CD14-positive monocyte (primary cell): ENCODE results near the gene PLEKHG2. TPM values are rescaled to one million over a fixed set of nuclear protein-coding genes. Genes with fewer than 3 reads are reported as not detected.

ENCODE experiments used
- DNase-seq, 3 donors: peaks; one replicate each; pipeline ENCODE4 v3.0.0-alpha.2; 2011 to 2022
- H2AFZ ChIP-seq: 2 replicates; pipeline ENCODE4 v1.6.0; 2012; ENCODE audit warnings: mild to moderate bottlenecking, low read depth, low read length, inconsistent platforms; ENCODE audit not compliant: insufficient read depth, poor library complexity, severe bottlenecking
- H3K27ac ChIP-seq, 2 donors: 1 replicate in 1 of 2; 2 replicates in 1 of 2; pipeline ENCODE4 v1.5.1; 2012 to 2013; ENCODE audit warnings: low read length in 2 of 2, control low read depth in 1 of 2, inconsistent platforms in 1 of 2, low read depth in 1 of 2, mild to moderate bottlenecking in 1 of 2
- H3K27me3 ChIP-seq, 2 donors: one replicate each; pipeline versions ENCODE4 v1.6.0 to v1.6.1; 2011 to 2013; ENCODE audit warnings: low read length in 2 of 2; ENCODE audit not compliant: control insufficient read depth in 2 of 2, insufficient read depth in 2 of 2
- H3K36me3 ChIP-seq, 2 donors: replicated peaks in 1 of 2; 1 replicate in 1 of 2; 2 replicates in 1 of 2; pipeline versions ENCODE4 v1.5.1 to v1.6.1; 2012 to 2013; ENCODE audit warnings: low read length in 2 of 2, control low read depth in 1 of 2, inconsistent platforms in 1 of 2, mild to moderate bottlenecking in 1 of 2; ENCODE audit not compliant: insufficient read depth in 2 of 2, control insufficient read depth in 1 of 2
- H3K4me1 ChIP-seq, 2 donors: 1 replicate in 1 of 2; 2 replicates in 1 of 2; pipeline versions ENCODE4 v1.5.1 to v1.6.1; 2012 to 2013; ENCODE audit warnings: low read length in 2 of 2, control low read depth in 1 of 2, inconsistent platforms in 1 of 2, mild to moderate bottlenecking in 1 of 2, moderate library complexity in 1 of 2; ENCODE audit not compliant: insufficient read depth in 2 of 2, control insufficient read depth in 1 of 2
- H3K4me2 ChIP-seq: replicated peaks from 2 replicates; pipeline ENCODE3; 2012; ENCODE audit warnings: low read length, moderate library complexity, mild to moderate bottlenecking; ENCODE audit not compliant: poor library complexity, severe bottlenecking; ENCODE audit errors: extremely low read depth
- H3K4me3 ChIP-seq, 3 experiments: fragments of 200-600 bp in 1 of 3; sonication (generic) in 1 of 3; replicated peaks in 1 of 3; 1 replicate in 2 of 3; 2 replicates in 1 of 3; pipeline ENCODE4 v1.5.1; 2011 to 2013; ENCODE audit warnings: low read length in 3 of 3, mild to moderate bottlenecking in 3 of 3, control low read depth in 2 of 3, low read depth in 2 of 3, inconsistent platforms in 1 of 3, moderate library complexity in 1 of 3
- H3K79me2 ChIP-seq: 2 replicates; pipeline ENCODE4 v1.6.0; 2012; ENCODE audit warnings: mild to moderate bottlenecking, control low read depth, inconsistent platforms, low read length, moderate library complexity; ENCODE audit not compliant: insufficient read depth
- H3K9ac ChIP-seq: 2 replicates; pipeline ENCODE4 v1.6.0; 2017; ENCODE audit warnings: low read length, mild to moderate bottlenecking; ENCODE audit not compliant: insufficient read depth, poor library complexity, severe bottlenecking
- H3K9me3 ChIP-seq, 2 donors: replicated peaks in 1 of 2; 1 replicate in 1 of 2; 2 replicates in 1 of 2; pipeline versions ENCODE4 v1.5.1 to v1.6.1; 2012 to 2013; ENCODE audit warnings: low read length in 2 of 2, control low read depth in 1 of 2; ENCODE audit not compliant: control insufficient read depth in 1 of 2, insufficient read depth in 1 of 2
- H4K20me1 ChIP-seq: 2 replicates; pipeline ENCODE4 v1.6.0; 2012; ENCODE audit warnings: mild to moderate bottlenecking, low read length, control low read depth, moderate library complexity; ENCODE audit not compliant: insufficient read depth
- H3K27ac Mint-ChIP-seq, 7 donors: one replicate each; pipeline ENCODE4 v1.8.0; 2020; ENCODE audit warnings: mild to moderate bottlenecking in 7 of 7, mixed read lengths in 7 of 7, moderate library complexity in 6 of 7, inconsistent platforms in 2 of 7
- H3K27me3 Mint-ChIP-seq, 3 donors: one replicate each; pipeline ENCODE4 v1.8.0; 2021 to 2022; ENCODE audit warnings: low read depth in 3 of 3, mild to moderate bottlenecking in 3 of 3, mixed read lengths in 3 of 3, moderate library complexity in 3 of 3, inconsistent platforms in 1 of 3
- H3K36me3 Mint-ChIP-seq, 2 donors: one replicate each; pipeline ENCODE4 v1.8.0; 2020; ENCODE audit warnings: mixed read lengths in 2 of 2, inconsistent platforms in 1 of 2, mild to moderate bottlenecking in 1 of 2
- H3K4me1 Mint-ChIP-seq: one replicate; pipeline ENCODE4 v1.8.0; 2020; ENCODE audit warnings: mild to moderate bottlenecking, mixed read lengths
- H3K4me3 Mint-ChIP-seq, 2 donors: one replicate each; pipeline ENCODE4 v1.8.0; 2020; ENCODE audit warnings: mild to moderate bottlenecking in 2 of 2, mixed read lengths in 2 of 2, moderate library complexity in 1 of 2
- H3K9me3 Mint-ChIP-seq, 7 donors: one replicate each; pipeline ENCODE4 v1.8.0; 2020 to 2022; ENCODE audit warnings: mixed read lengths in 7 of 7, mild to moderate bottlenecking in 6 of 7, moderate library complexity in 6 of 7, inconsistent platforms in 2 of 7
- WGBS: methylation state at CpG from one replicate; pipeline ENCODE4 v1.1.5; 2013; ENCODE audit warnings: missing lambda C conversion rate; ENCODE audit not compliant: insufficient coverage; 5-methylcytosine and 5-hydroxymethylcytosine counted together
- intact Hi-C, 2 donors: fragments of 100-400 bp; cut with micrococcal nuclease; formaldehyde crosslinking; loops; one replicate each; pipeline versions ENCODE4 v1.15.0 to v1.15.1; 2023
- polyA plus RNA-seq, 3 donors: library from polyadenylated mRNA; depleted of rRNA in 1 of 3; unstranded in 2 of 3; stranded (reverse) in 1 of 3; fragments of 300-500 nt in 2 of 3; fragments of >200 nt in 1 of 3; fragmentation: Illumina TruSeq in 2 of 3; gene quantifications; 1 replicate in 2 of 3; 2 replicates in 1 of 3; pipeline ENCODE4 v1.2.3, GENCODE V29; 2012 to 2021
- TF ChIP-seq, protein P1 (sequence below): fragments of 200-600 bp; IDR thresholded peaks from one replicate; pipeline ENCODE4 v1.8.0; 2022; ENCODE audit warnings: antibody characterized with exemption, mild to moderate bottlenecking

The PLEKHG2 gene
- polyA plus RNA-seq, 3 donors = 0.73 to 202 (median 1.2) TPM

DNA sequence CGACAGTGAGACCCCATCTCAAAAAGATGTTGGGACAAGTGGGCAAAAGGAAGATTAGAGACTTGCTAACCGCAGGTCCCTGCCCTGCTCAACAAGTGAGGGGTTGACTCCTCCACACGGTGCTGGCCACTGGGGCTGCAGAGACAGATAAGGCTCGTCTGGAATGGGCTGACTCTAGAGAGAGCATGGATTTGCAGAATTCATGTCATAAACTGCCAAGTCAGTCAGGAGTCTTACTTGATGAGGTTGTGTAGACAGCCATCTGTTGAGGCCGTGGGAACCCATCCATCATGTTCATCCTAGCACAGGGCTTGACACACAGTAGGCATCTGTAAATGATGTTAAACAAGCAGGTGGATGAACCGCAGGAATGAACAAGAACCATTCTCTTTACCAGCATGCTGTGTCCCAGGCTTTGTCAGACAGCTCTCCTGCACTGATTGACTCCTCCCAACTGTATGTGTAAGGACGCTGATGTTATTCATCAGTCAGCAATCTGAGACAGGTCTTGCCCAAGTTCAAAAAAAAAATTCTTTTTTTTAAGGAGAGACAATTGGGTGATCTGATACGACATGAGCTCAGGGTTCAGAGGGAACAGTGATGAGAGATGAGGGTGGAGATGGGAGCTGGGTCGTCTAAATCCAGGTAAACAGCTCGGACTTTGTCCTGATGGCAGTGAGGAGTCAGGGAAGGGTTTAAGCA lies 30.4 kb upstream of the PLEKHG2 start:
- no peak overlapping the region for H3K4me3 ChIP-seq
- DNase-seq = no peak
- H3K27me3 Mint-ChIP-seq = peaks cover 0 to 1% (median 0%) of the 10 kb centered on the region in 3 donors
- H2AFZ ChIP-seq = no peak overlapping the region
- peaks cover 2% of the 10 kb centered on the region for H3K4me1 Mint-ChIP-seq
- no peaks in the 10 kb centered on the region for H3K4me1 ChIP-seq
- H3K36me3 Mint-ChIP-seq = peaks cover 91 to 92% of the 10 kb centered on the region in 2 donors
- WGBS = 100% methylated on average over 7 of the region's 10 CpGs
- no peak overlapping the region for H3K9ac ChIP-seq
- intact Hi-C loops = loop anchor here in 1 of 2 donors (5.0 kb wide), 1 partner anchor 35 kb away; no protein-coding TSS in a partner anchor
- no peaks in the 10 kb centered on the region for H3K27me3 ChIP-seq
- TF ChIP-seq, protein P1, sequence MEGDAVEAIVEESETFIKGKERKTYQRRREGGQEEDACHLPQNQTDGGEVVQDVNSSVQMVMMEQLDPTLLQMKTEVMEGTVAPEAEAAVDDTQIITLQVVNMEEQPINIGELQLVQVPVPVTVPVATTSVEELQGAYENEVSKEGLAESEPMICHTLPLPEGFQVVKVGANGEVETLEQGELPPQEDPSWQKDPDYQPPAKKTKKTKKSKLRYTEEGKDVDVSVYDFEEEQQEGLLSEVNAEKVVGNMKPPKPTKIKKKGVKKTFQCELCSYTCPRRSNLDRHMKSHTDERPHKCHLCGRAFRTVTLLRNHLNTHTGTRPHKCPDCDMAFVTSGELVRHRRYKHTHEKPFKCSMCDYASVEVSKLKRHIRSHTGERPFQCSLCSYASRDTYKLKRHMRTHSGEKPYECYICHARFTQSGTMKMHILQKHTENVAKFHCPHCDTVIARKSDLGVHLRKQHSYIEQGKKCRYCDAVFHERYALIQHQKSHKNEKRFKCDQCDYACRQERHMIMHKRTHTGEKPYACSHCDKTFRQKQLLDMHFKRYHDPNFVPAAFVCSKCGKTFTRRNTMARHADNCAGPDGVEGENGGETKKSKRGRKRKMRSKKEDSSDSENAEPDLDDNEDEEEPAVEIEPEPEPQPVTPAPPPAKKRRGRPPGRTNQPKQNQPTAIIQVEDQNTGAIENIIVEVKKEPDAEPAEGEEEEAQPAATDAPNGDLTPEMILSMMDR = no peak
- H3K36me3 ChIP-seq = peaks cover 89 to 100% of the 10 kb centered on the region in 2 donors
- peak overlapping the region in 2 of 7 donors; percentile 22 to 40 for H3K27ac Mint-ChIP-seq
- no peak overlapping the region for H3K27ac ChIP-seq
- no peak overlapping the region for H3K4me2 ChIP-seq
- H3K9me3 Mint-ChIP-seq = no peaks in the 10 kb centered on the region
- no peaks in the 10 kb centered on the region for H3K79me2 ChIP-seq
- peaks cover 6% of the 10 kb centered on the region for H4K20me1 ChIP-seq
- H3K4me3 Mint-ChIP-seq = no peak overlapping the region
- no peaks in the 10 kb centered on the region for H3K9me3 ChIP-seq

DNA sequence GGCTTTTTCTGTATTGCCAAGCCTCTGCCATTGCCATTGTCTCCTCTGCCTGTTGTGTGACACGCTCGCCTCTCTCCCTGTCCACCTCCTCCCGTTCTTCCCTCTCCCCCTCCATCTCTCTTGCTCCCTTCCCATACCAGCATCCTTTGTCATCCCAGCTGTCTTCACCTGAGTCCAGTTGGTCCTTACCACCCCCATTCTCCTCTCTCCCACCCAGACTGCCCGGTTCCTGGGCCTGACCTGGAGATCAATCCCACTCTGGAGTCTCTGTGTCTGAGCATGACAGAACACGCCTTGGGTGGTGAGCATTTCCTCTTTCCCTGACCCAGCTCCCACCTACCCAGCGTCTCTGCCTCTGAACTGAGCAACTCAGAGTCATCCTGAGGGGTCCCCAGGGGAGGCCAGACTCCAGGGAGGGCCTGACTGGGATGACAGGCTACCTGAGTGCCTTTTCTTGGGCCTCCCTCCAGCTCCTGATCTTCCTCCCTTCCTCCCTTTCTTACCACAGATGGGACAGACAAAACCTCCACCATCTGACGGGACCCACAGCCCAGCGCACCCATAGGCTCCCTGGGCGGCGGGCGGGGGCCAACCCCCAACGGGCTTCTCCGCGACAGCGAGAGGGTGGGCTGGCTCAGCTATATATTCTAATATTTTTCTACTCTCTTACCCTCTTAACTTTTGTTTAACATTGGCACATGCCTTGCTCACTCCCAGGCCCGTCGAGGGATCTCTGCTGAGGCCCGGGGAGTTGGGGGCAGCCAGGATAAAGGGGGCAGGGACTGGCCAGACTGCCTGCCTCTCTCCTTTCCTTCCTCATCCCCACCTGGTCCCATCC lies 29.3 kb upstream of the PLEKHG2 start:
- peak overlapping the region in 1 of 2 donors; percentile 5 for H3K27ac ChIP-seq
- H3K27me3 Mint-ChIP-seq = peaks cover 0 to 1% (median 0%) of the 10 kb centered on the region in 3 donors

More for the DNA sequence above, 29.3 kb upstream of the PLEKHG2 start:
- peaks cover 86 to 100% of the 10 kb centered on the region in 2 donors for H3K36me3 ChIP-seq
- no peaks in the 10 kb centered on the region for H3K9me3 ChIP-seq
- H4K20me1 ChIP-seq = peaks cover 6% of the 10 kb centered on the region
- no peaks in the 10 kb centered on the region for H3K4me1 ChIP-seq
- intact Hi-C loops = loop anchor here in 1 of 2 donors (5.0 kb wide), 1 partner anchor 36 kb away; no protein-coding TSS in a partner anchor
- no peak overlapping the region for H3K9ac ChIP-seq
- no peaks in the 10 kb centered on the region for H3K27me3 ChIP-seq
- H3K4me2 ChIP-seq = no peak overlapping the region
- H2AFZ ChIP-seq = no peak overlapping the region
- no peak overlapping the region for H3K4me3 Mint-ChIP-seq
- WGBS = 94% methylated on average over 18 of the region's 18 CpGs
- DNase-seq = no peak
- TF ChIP-seq, protein P1 = no peak
- H3K4me3 ChIP-seq = no peak overlapping the region
- H3K36me3 Mint-ChIP-seq = peaks cover 84 to 91% of the 10 kb centered on the region in 2 donors
- H3K9me3 Mint-ChIP-seq = no peaks in the 10 kb centered on the region
- H3K79me2 ChIP-seq = no peaks in the 10 kb centered on the region
- H3K4me1 Mint-ChIP-seq = peaks cover 2% of the 10 kb centered on the region
- peak overlapping the region; percentile 1 to 72 (median 50) for H3K27ac Mint-ChIP-seq
